Measurements from ENCODE around the gene ITGA2.

DNA sequence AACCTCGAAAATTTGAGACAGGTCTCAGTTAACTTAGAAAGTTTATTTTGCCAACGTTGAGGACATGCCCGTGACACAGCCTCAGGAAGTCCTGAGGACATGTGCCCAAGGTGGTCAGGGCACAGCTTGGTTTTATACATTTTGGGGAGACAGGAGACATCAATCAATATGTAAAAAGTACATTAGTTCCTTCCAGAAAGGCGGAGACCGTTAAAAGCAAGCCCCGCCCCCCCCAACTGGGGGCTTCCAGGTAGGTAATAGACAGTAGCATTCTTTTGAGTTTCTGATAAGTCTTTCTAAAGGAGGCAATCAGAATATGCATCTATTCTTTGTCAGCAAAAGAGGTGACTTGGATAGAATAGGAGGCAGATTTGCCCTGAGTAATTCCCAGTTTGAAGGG, 121.0 kb downstream of the ITGA2 start:
- no peak for TF ChIP-seq KDM5A (IDR thresholded peaks at IDR 0.05; ENCODE audit: low read length)
- no peak for TF ChIP-seq CHD2 (IDR thresholded peaks at IDR 0.05; ENCODE audit: low read length)
- TF ChIP-seq, protein P1, sequence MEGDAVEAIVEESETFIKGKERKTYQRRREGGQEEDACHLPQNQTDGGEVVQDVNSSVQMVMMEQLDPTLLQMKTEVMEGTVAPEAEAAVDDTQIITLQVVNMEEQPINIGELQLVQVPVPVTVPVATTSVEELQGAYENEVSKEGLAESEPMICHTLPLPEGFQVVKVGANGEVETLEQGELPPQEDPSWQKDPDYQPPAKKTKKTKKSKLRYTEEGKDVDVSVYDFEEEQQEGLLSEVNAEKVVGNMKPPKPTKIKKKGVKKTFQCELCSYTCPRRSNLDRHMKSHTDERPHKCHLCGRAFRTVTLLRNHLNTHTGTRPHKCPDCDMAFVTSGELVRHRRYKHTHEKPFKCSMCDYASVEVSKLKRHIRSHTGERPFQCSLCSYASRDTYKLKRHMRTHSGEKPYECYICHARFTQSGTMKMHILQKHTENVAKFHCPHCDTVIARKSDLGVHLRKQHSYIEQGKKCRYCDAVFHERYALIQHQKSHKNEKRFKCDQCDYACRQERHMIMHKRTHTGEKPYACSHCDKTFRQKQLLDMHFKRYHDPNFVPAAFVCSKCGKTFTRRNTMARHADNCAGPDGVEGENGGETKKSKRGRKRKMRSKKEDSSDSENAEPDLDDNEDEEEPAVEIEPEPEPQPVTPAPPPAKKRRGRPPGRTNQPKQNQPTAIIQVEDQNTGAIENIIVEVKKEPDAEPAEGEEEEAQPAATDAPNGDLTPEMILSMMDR (IDR thresholded peaks at IDR 0.05; ENCODE audit: control extremely low read depth in 1 of 3, insufficient read depth in 1 of 3, low read depth in 1 of 3, low read length in 3 of 3), result no peak
- TF ChIP-seq RAD21 (IDR thresholded peaks at IDR 0.05 in 1 of 2, conservative IDR thresholded peaks at IDR 0.05 in 1 of 2; ENCODE audit: low read depth in 2 of 2, low read length in 2 of 2), result no peak
- TF ChIP-seq POLR2A (IDR thresholded peaks at IDR 0.05; ENCODE audit: control extremely low read depth in 1 of 2, low read depth in 2 of 2, low read length in 2 of 2), result no peak
- TF ChIP-seq SIN3A (conservative IDR thresholded peaks at IDR 0.05 in 1 of 2, IDR thresholded peaks at IDR 0.05 in 1 of 2; ENCODE audit: low read depth in 1 of 2, low read length in 2 of 2), result no peak
- TF ChIP-seq TCF12 (IDR thresholded peaks at IDR 0.05; ENCODE audit: low read depth, low read length), result no peak
- no peak for TF ChIP-seq EZH2 (IDR thresholded peaks at IDR 0.05; ENCODE audit: low read depth, low read length, severe bottlenecking)
- no peak for TF ChIP-seq POLR2AphosphoS5 (IDR thresholded peaks at IDR 0.05; ENCODE audit: low read depth, low read length)

Measured in H1 (cell line).